NCI-H128 (cell line): Measurements from ENCODE around the gene LETM1.

Experiments used
- DNase-seq: peaks from one replicate; lab custom pipeline; 2025; ENCODE audit not compliant: unreplicated experiment; lab: John Stamatoyannopoulos, UW

LETM1 gene

GRCh38 chr4:1808851-1809753 is 46.9 kb downstream of the LETM1 start:
- DNase-seq, result no peak

- no peak for DNase-seq
Observed at GRCh38 chr4:1808396-1808795, 47.6 kb downstream of the LETM1 start.

DNA sequence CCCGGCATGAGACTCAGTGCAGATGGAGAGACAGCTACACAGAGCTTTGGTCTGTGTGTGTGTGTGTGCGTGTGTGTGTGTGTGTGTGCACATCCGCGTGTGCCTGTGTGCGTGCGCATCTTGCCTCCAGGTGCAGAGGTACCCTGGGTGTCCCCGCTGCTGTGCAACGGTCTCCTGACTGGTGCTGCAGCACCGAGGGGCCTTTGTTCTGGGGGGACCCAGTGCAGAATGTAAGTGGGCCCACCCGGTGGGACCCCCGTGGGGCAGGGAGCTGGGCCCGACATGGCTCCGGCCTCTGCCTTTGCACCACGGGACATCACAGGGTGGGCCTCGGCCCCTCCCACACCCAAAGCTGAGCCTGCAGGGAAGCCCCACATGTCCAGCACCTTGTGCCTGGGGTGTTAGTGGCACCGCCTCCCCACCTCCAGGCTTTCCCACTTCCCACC is 48.6 kb downstream of the LETM1 start:
- DNase-seq, result no peak

DNA sequence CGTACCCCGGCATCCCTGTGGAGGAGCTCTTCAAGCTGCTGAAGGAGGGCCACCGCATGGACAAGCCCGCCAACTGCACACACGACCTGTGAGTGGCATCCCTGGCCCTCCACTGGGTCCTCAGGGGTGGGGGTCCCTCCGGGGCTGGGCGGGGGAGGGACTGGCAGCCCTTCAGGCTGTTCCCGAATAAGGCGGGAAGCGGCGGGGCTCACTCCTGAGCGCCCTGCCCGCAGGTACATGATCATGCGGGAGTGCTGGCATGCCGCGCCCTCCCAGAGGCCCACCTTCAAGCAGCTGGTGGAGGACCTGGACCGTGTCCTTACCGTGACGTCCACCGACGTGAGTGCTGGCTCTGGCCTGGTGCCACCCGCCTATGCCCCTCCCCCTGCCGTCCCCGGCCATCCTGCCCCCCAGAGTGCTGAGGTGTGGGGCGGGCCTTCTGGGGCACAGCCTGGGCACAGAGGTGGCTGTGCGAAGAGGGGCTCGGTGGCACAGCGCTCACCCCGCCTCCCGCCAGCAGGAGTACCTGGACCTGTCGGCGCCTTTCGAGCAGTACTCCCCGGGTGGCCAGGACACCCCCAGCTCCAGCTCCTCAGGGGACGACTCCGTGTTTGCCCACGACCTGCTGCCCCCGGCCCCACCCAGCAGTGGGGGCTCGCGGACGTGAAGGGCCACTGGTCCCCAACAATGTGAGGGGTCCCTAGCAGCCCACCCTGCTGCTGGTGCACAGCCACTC is 49.2 kb downstream of the LETM1 start:
- DNase-seq, result no peak

DNA sequence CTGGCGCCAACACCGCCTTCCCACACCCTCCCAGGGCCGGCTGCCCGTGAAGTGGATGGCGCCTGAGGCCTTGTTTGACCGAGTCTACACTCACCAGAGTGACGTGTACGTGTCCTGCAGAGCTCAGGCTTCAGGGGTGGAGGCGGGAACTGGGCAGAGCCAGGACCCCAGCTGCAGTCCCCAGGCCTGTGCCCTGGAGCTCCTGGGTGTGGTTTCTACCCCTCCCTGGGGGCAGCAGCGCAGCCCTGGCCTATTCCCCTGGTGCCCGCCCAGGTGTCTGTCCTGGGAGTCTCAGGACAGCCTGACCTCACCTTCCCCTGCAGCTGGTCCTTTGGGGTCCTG is 49.8 kb downstream of the LETM1 start:
- no peak for DNase-seq

GRCh38 chr4:1805493-1806222 is 50.3 kb downstream of the LETM1 start:
- DNase-seq, result no peak

DNA sequence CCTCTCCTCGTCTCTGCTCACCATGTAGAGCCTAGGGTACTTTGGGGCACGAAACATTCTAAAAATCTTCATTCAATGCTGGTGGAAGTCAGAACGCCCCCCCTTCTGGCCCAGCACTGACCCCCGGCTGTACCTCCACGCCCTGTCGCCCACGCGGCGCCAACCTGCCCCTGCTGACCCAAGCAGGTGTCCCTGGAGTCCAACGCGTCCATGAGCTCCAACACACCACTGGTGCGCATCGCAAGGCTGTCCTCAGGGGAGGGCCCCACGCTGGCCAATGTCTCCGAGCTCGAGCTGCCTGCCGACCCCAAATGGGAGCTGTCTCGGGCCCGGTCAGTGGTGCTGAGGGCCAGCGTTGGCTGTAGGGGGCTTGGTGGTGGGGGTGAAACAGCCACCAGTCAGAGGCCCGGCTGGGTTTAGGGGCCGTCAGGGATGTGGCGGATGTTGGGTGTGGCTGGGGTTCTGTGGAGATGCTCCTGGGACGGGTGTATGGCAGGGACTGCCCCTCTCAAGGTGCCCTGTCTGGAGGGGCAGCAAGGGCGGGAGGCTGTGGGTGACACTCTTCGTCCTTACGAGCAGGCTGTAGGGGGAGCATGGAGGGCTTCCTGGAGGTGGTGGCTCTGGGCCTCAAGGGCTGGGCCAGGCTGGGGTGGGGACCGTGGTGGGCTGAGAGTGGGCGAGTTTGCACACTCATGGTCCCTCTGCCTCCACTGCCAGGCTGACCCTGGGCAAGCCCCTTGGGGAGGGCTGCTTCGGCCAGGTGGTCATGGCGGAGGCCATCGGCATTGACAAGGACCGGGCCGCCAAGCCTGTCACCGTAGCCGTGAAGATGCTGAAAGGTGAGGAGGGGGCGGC is 51.1 kb downstream of the LETM1 start:
- no peak for DNase-seq

DNA sequence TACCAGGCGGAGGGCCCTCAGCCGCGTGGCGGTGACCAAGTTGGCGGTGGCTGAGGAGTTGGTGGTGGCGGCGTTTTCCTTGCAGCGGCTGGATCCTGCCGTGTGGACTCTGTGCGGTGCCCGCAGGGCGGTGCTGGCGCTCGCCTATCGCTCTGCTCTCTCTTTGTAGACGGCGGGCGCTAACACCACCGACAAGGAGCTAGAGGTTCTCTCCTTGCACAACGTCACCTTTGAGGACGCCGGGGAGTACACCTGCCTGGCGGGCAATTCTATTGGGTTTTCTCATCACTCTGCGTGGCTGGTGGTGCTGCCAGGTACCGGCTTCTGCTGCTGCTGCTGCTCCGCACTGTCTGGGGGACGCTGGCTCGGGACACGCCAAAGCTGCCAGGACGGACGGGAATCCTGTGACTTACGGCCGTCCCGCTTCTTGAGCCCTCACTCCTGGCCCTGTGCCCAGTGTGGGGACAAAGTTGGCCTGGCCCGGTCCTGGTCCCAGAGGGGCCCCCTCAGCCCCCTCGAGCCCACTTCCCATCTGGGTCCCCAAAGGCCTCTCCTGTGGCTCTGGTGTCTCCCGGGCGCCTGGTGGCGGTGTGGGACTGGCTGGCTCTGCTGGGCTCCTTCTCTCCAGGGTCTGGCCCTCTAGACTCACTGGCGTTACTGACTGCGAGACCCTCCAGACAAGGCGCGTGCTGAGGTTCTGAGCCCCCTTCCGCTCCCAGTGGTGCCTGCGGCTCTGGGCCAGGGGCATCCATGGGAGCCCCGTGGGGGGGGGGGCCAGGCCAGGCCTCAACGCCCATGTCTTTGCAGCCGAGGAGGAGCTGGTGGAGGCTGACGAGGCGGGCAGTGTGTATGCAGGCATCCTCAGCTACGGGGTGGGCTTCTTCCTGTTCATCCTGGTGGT is 52.2 kb downstream of the LETM1 start:
- no peak for DNase-seq

DNA sequence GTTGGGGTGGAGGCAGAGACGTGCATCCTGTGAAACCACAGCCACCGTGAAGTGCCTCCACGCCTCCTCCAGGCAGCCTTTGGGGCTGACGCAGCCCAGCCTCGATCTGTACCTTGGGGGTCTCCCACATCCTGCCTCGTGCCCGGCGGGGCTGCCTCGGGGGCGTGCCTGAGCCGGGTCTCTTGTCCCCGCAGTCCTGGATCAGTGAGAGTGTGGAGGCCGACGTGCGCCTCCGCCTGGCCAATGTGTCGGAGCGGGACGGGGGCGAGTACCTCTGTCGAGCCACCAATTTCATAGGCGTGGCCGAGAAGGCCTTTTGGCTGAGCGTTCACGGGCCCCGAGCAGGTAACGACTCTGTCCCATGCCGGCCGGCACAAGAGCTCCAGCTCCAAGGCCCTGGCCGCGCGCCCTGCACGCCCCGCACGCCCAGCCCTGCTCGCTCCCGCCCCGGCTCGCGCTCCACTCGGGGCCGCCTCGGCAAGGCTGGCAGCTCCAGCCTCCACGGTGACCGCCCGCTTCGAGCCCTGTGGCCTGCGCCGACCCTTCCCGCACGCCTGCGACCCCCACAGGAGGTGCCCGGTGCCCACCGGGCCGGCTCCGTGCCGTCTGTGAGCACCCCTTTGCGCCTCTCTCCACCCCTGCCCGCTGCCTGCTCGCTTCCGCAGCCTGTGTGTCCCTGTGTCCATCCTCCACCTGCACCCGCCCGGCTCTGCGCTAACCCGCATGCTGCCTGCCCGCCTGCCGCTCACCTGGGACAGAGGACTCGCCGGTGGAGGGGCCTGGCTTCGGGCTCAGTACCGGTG is 53.0 kb downstream of the LETM1 start:
- DNase-seq, result no peak

GRCh38 chr4:1802151-1802715 is 53.7 kb downstream of the LETM1 start:
- no peak for DNase-seq

DNA sequence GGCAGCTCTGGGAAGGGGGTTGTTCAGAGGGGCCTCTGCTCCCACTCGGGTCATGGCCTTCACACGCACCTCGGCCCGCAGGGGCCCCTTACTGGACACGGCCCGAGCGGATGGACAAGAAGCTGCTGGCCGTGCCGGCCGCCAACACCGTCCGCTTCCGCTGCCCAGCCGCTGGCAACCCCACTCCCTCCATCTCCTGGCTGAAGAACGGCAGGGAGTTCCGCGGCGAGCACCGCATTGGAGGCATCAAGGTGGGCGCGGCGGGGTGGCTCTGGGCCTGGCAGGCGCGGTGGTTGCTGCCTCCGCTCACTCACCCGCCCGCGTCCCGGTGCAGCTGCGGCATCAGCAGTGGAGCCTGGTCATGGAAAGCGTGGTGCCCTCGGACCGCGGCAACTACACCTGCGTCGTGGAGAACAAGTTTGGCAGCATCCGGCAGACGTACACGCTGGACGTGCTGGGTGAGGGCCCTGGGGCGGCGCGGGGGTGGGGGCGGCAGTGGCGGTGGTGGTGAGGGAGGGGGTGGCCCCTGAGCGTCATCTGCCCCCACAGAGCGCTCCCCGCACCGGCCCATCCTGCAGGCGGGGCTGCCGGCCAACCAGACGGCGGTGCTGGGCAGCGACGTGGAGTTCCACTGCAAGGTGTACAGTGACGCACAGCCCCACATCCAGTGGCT is 54.5 kb downstream of the LETM1 start:
- no peak for DNase-seq

- DNase-seq, result no peak
Observed at GRCh38 chr4:1800805-1801204, 55.2 kb downstream of the LETM1 start.

- no peak for DNase-seq
Observed at GRCh38 chr4:1799387-1800375, 56.3 kb downstream of the LETM1 start.

GRCh38 chr4:1798580-1799386 is 57.2 kb downstream of the LETM1 start:
- no peak for DNase-seq

GRCh38 chr4:1797861-1798579 is 57.9 kb downstream of the LETM1 start:
- DNase-seq, result no peak
